Measurements from ENCODE around the gene FLNC.

- no peak for TF ChIP-seq CTCF (IDR thresholded peaks at IDR 0.05)
- TF ChIP-seq EZH2 (IDR thresholded peaks at IDR 0.05; ENCODE audit: borderline replicate concordance, insufficient read depth, low read depth, low read length, poor library complexity, severe bottlenecking) = no peak
Measured at GRCh38 chr7:128785738-128786137, 44.5 kb upstream of the FLNC start.

All from B cell (primary cell).